NCI-H2196 (cell line): ENCODE measurements around the gene LRPPRC.

Experiments
- DNase-seq: peaks from one replicate; lab custom pipeline; 2025; ENCODE audit not compliant: unreplicated experiment; lab: John Stamatoyannopoulos, UW

LRPPRC gene

GRCh38 chr2:43872151-43872550 is 123.6 kb downstream of the LRPPRC start:
- DNase-seq: no peak

- no peak for DNase-seq
Observed at GRCh38 chr2:43855292-43855691, 140.5 kb downstream of the LRPPRC start.

- DNase-seq: no peak
Observed at GRCh38 chr2:43854671-43855070, 141.1 kb downstream of the LRPPRC start.

GRCh38 chr2:43853141-43854081 is 142.4 kb downstream of the LRPPRC start:
- DNase-seq: no peak

GRCh38 chr2:43852196-43852730 is 143.5 kb downstream of the LRPPRC start:
- DNase-seq: no peak

GRCh38 chr2:43851011-43851980 is 144.5 kb downstream of the LRPPRC start:
- DNase-seq: no peak

GRCh38 chr2:43848214-43848613 is 147.6 kb downstream of the LRPPRC start:
- DNase-seq: no peak

- DNase-seq: no peak
Observed at GRCh38 chr2:43846140-43846793, 149.5 kb downstream of the LRPPRC start.

- DNase-seq: no peak
Observed at GRCh38 chr2:43845181-43845580, 150.6 kb downstream of the LRPPRC start.

GRCh38 chr2:43842866-43843226 is 152.9 kb downstream of the LRPPRC start:
- no peak for DNase-seq

- no peak for DNase-seq
Observed at GRCh38 chr2:43841949-43842865, 153.6 kb downstream of the LRPPRC start.

- DNase-seq: no peak
Observed at GRCh38 chr2:43840965-43841364, 154.8 kb downstream of the LRPPRC start.

- no peak for DNase-seq
Observed at GRCh38 chr2:43839776-43840564, 155.8 kb downstream of the LRPPRC start.

- DNase-seq: no peak
Observed at GRCh38 chr2:43838560-43839267, 157.1 kb downstream of the LRPPRC start, which contains the start of the genes ABCG5 and ABCG8. Gene ABCG5, minus strand, starts transcription at chr2:43838839. Its CDS starts 160 bp downstream, at chr2:43838679. Gene ABCG8, plus strand, starts transcription at chr2:43838971. Its CDS starts 83 bp downstream, at chr2:43839054.

GRCh38 chr2:43837831-43838559 is 157.8 kb downstream of the LRPPRC start:
- DNase-seq: no peak

- DNase-seq: no peak
Observed at GRCh38 chr2:43837033-43837432, 158.8 kb downstream of the LRPPRC start.
